Pancreas (tissue), 10 donors: Measurements from ENCODE around the gene GOLPH3. TPM values are rescaled to one million over a fixed set of nuclear protein-coding genes. Genes with fewer than 3 reads are reported as not detected.

Experiments
- ATAC-seq, 4 donors: fragments of 200-7000 bp; cut with Tn5 transposase; one replicate each; pipeline versions ENCODE4 v1.8.0 to v1.9.1; 2020; ENCODE audit warnings: mild to moderate bottlenecking in 4 of 4, moderate library complexity in 4 of 4
- DNase-seq, 6 donors: peaks; one replicate each; pipeline ENCODE4 v3.0.0-alpha.2; 2020
- FAIRE-seq: peaks from 2 replicates; lab custom pipeline; 2012; peaks lifted over from hg19 to GRCh38; lab: Jason Lieb, UNC
- H3K27ac ChIP-seq, 4 donors: fragments of 200-600 bp; sonication (generic); 1 replicate in 3 of 4; 2 replicates in 1 of 4; pipeline versions ENCODE4 v1.5.0 to v1.8.0; 2020
- H3K27me3 ChIP-seq, 4 donors: fragments of 200-600 bp; one replicate each; pipeline ENCODE4 v1.8.0; 2021
- H3K36me3 ChIP-seq, 3 donors: fragments of 200-600 bp; sonication (generic) in 1 of 3; one replicate each; pipeline versions ENCODE4 v1.5.0 to v1.8.0; 2020 to 2021
- H3K4me1 ChIP-seq, 3 donors: fragments of 200-600 bp; one replicate each; pipeline ENCODE4 v1.8.0; 2021
- H3K4me3 ChIP-seq, 4 donors: fragments of 200-600 bp; sonication (generic) in 2 of 4; one replicate each; pipeline versions ENCODE4 v1.5.0 to v1.8.0; 2020 to 2021
- H3K9me3 ChIP-seq, 4 donors: fragments of 200-600 bp; one replicate each; pipeline ENCODE4 v1.8.0; 2021
- CTCF ChIP-seq, 4 donors: fragments of 200-600 bp; sonication (generic) in 3 of 4; IDR thresholded peaks; one replicate each; pipeline versions ENCODE4 v1.5.0 to v1.8.0; 2021; ENCODE audit warnings: antibody characterized with exemption in 4 of 4
- WGBS, 2 donors: extraction: QIAGEN DNeasy Blood & Tissue Kit; methylation state at CpG; one replicate each; pipeline ENCODE4 v1.1.7; 2013; 5-methylcytosine and 5-hydroxymethylcytosine counted together
- intact Hi-C, 3 donors: fragments of 100-400 bp; cut with DNase I; formaldehyde crosslinking; loops; one replicate each; pipeline versions ENCODE4 v1.11.1 to v1.14.2; 2022
- polyA plus RNA-seq, 2 donors: library from polyadenylated mRNA; stranded (reverse); fragments of 200-250 nt; gene quantifications; one replicate each; pipeline ENCODE4 v1.2.3, GENCODE V29; 2013
- total RNA-seq, 6 donors: library from RNA; stranded (reverse); fragmentation: NEBNext Ultra II Directional in 4 of 6; extraction: Animal tissue kit (Norgen Biotek cat#: 25700) in 4 of 6; gene quantifications; one replicate each; pipeline versions ENCODE4 v1.2.1 to v1.2.4, GENCODE V29; 2021 to 2023
- donor health status: healthy with polysubstance abuse.
- donor health status: DM: no; HTN: no; CAD: no; lungs with moderate emphysema.
- donor health status: DM: no; HTN: no; CAD: no.
- donor health status: control.
- donor health status: control.
- donor health status: Bipolar disorder and iron deficiency.
- donor health status: DM: yes; HTN: yes; CAD: no.
- donor health status: DM: no; HTN: no; CAD: no.
- donor health status: DM: no; HTN: no; CAD: no.
- donor health status: DM: yes; HTN: yes; CAD: no.

Gene GOLPH3
- total and polyA plus RNA-seq, 8 donors, result 19.9 to 67.0 (median 45.0) TPM

- Histone ChIP-seq H3K36me3 (peaks cover 0 to 17% (median 0%) of the 10 kb centered on the region in 3 donors), H3K27me3 (no peaks in the 10 kb centered on the region), H3K4me1 (peaks cover 0 to 3% (median 0%) of the 10 kb centered on the region in 3 donors), H3K4me3 (no peak overlapping the region), H3K27ac (no peak overlapping the region), H3K9me3 (no peaks in the 10 kb centered on the region)
- WGBS, 2 donors, result 93 to 97% methylated on average over 1 of the region's 1 CpG
- ATAC-seq (no peak), FAIRE-seq (no peak), DNase-seq (no peak)
- no peak for TF ChIP-seq CTCF (IDR thresholded peaks at IDR 0.05)
- intact Hi-C loops, result no loop called here
Observed at GRCh38 chr5:32131604-32132003, 42.5 kb downstream of the GOLPH3 start.

GRCh38 chr5:32130865-32131264 is 43.3 kb downstream of the GOLPH3 start:
- H3K36me3 ChIP-seq, result peaks cover 0 to 23% (median 0%) of the 10 kb centered on the region in 3 donors
- TF ChIP-seq CTCF (IDR thresholded peaks at IDR 0.05), result no peak
- no peak overlapping the region for H3K27ac ChIP-seq
- intact Hi-C loops, result no loop called here
- H3K9me3 ChIP-seq, result no peaks in the 10 kb centered on the region
- peaks cover 0 to 3% (median 0%) of the 10 kb centered on the region in 3 donors for H3K4me1 ChIP-seq
- ATAC-seq (no peak), DNase-seq (no peak), FAIRE-seq (no peak)
- H3K4me3 ChIP-seq, result no peak overlapping the region
- WGBS, 2 donors, result 87 to 89% methylated on average over 3 of the region's 3 CpGs
- H3K27me3 ChIP-seq, result no peaks in the 10 kb centered on the region

GRCh38 chr5:32129074-32129598 is 45.0 kb downstream of the GOLPH3 start:
- intact Hi-C loops, result no loop called here
- FAIRE-seq, result peak; percentile 39
- H3K4me3 ChIP-seq, result no peak overlapping the region

GRCh38 chr5:32127711-32128110 is 46.4 kb downstream of the GOLPH3 start:
- 79 to 81% methylated on average over 3 of the region's 3 CpGs for WGBS, 2 donors
- intact Hi-C loops, result no loop called here
- TF ChIP-seq CTCF (IDR thresholded peaks at IDR 0.05), result no peak

More at GRCh38 chr5:32129074-32129598, 45.0 kb downstream of the GOLPH3 start:
- Histone ChIP-seq H3K36me3 (peaks cover 0 to 19% (median 0%) of the 10 kb centered on the region in 3 donors), H3K27ac (no peak overlapping the region), H3K9me3 (no peaks in the 10 kb centered on the region), H3K27me3 (no peaks in the 10 kb centered on the region), H3K4me1 (peaks cover 0 to 5% (median 3%) of the 10 kb centered on the region in 3 donors)
- 71 to 74% methylated on average over 7 of the region's 7 CpGs for WGBS, 2 donors
- DNase-seq, result no peak
- ATAC-seq, result peak in 1 of 4 donors; percentile 26
- TF ChIP-seq CTCF (IDR thresholded peaks at IDR 0.05), result no peak

GRCh38 chr5:32126691-32127090 is 47.4 kb downstream of the GOLPH3 start:
- Histone ChIP-seq H3K36me3 (peaks cover 0 to 16% (median 0%) of the 10 kb centered on the region in 3 donors), H3K27me3 (no peaks in the 10 kb centered on the region), H3K4me3 (no peak overlapping the region), H3K9me3 (no peaks in the 10 kb centered on the region), H3K4me1 (peaks cover 0 to 5% (median 3%) of the 10 kb centered on the region in 3 donors), H3K27ac (no peak overlapping the region)
- ATAC-seq (peak in 1 of 4 donors; percentile 21), FAIRE-seq (no peak), DNase-seq (no peak)
- 8 to 27% methylated on average over 1 of the region's 1 CpG for WGBS, 2 donors
- intact Hi-C loops, result no loop called here
- no peak for TF ChIP-seq CTCF (IDR thresholded peaks at IDR 0.05)

More at GRCh38 chr5:32127711-32128110, 46.4 kb downstream of the GOLPH3 start:
- Histone ChIP-seq H3K27me3 (no peaks in the 10 kb centered on the region), H3K36me3 (peaks cover 0 to 16% (median 0%) of the 10 kb centered on the region in 3 donors), H3K27ac (no peak overlapping the region), H3K4me1 (peaks cover 0 to 5% (median 3%) of the 10 kb centered on the region in 3 donors), H3K9me3 (no peaks in the 10 kb centered on the region), H3K4me3 (no peak overlapping the region)
- DNase-seq (no peak), FAIRE-seq (no peak), ATAC-seq (peak in 1 of 4 donors; percentile 17)
